Activated naive CD4-positive, alpha-beta T cell treated with anti-CD3 and anti-CD28 coated beads, Interleukin-2, amount 50 U/mL, for 24 hours (primary cell): ENCODE data around the gene TANGO2.

Experiments
- H3K27ac Mint-ChIP-seq: one replicate; pipeline ENCODE4 v1.8.0; 2021; ENCODE audit warnings: mild to moderate bottlenecking, mixed read lengths
- H3K27me3 Mint-ChIP-seq: one replicate; pipeline ENCODE4 v1.8.0; 2021; ENCODE audit warnings: mixed read lengths
- H3K36me3 Mint-ChIP-seq: one replicate; pipeline ENCODE4 v1.8.0; 2021; ENCODE audit warnings: mixed read lengths
- H3K4me1 Mint-ChIP-seq: one replicate; pipeline ENCODE4 v1.8.0; 2021; ENCODE audit warnings: mixed read lengths
- H3K4me3 Mint-ChIP-seq: one replicate; pipeline ENCODE4 v1.8.0; 2021; ENCODE audit warnings: mild to moderate bottlenecking, mixed read lengths
- H3K9me3 Mint-ChIP-seq: one replicate; pipeline ENCODE4 v1.8.0; 2021; ENCODE audit warnings: mixed read lengths

Gene TANGO2

GRCh38 chr22:20054034-20054427 lies 33.1 kb downstream of the TANGO2 start:
- H3K4me1 Mint-ChIP-seq = peaks cover 6% of the 10 kb centered on the region
- H3K4me3 Mint-ChIP-seq = no peak overlapping the region
- H3K9me3 Mint-ChIP-seq = no peaks in the 10 kb centered on the region
- no peaks in the 10 kb centered on the region for H3K27me3 Mint-ChIP-seq
- H3K36me3 Mint-ChIP-seq = peaks cover 4% of the 10 kb centered on the region
- no peak overlapping the region for H3K27ac Mint-ChIP-seq

- H3K4me1 Mint-ChIP-seq = peaks cover 10% of the 10 kb centered on the region
- H3K36me3 Mint-ChIP-seq = peaks cover 3% of the 10 kb centered on the region
- no peak overlapping the region for H3K27ac Mint-ChIP-seq
- no peak overlapping the region for H3K4me3 Mint-ChIP-seq
- H3K9me3 Mint-ChIP-seq = no peaks in the 10 kb centered on the region
- H3K27me3 Mint-ChIP-seq = no peaks in the 10 kb centered on the region
These were observed 33.6 kb downstream of the TANGO2 start for GRCh38 chr22:20054485-20054884.

GRCh38 chr22:20055144-20055543 lies 34.2 kb downstream of the TANGO2 start:
- Mint-ChIP-seq H3K27ac (no peak overlapping the region), H3K9me3 (no peaks in the 10 kb centered on the region), H3K36me3 (peaks cover 3% of the 10 kb centered on the region), H3K4me1 (peaks cover 11% of the 10 kb centered on the region), H3K4me3 (no peak overlapping the region), H3K27me3 (no peaks in the 10 kb centered on the region)

GRCh38 chr22:20055654-20056053 lies 34.7 kb downstream of the TANGO2 start:
- no peak overlapping the region for H3K27ac Mint-ChIP-seq

GRCh38 chr22:20056161-20056560 lies 35.3 kb downstream of the TANGO2 start:
- no peak overlapping the region for H3K27ac Mint-ChIP-seq

More at GRCh38 chr22:20055654-20056053, 34.7 kb downstream of the TANGO2 start:
- no peaks in the 10 kb centered on the region for H3K9me3 Mint-ChIP-seq
- H3K4me1 Mint-ChIP-seq = peaks cover 11% of the 10 kb centered on the region
- H3K36me3 Mint-ChIP-seq = peaks cover 3% of the 10 kb centered on the region
- H3K4me3 Mint-ChIP-seq = no peak overlapping the region
- no peaks in the 10 kb centered on the region for H3K27me3 Mint-ChIP-seq

GRCh38 chr22:20056696-20057386 lies 35.9 kb downstream of the TANGO2 start:
- peaks cover 3% of the 10 kb centered on the region for H3K36me3 Mint-ChIP-seq
- H3K27ac Mint-ChIP-seq = no peak overlapping the region
- no peaks in the 10 kb centered on the region for H3K27me3 Mint-ChIP-seq
- H3K4me3 Mint-ChIP-seq = no peak overlapping the region
- no peaks in the 10 kb centered on the region for H3K9me3 Mint-ChIP-seq
- peaks cover 11% of the 10 kb centered on the region for H3K4me1 Mint-ChIP-seq

More at GRCh38 chr22:20056161-20056560, 35.3 kb downstream of the TANGO2 start:
- no peak overlapping the region for H3K4me3 Mint-ChIP-seq
- H3K9me3 Mint-ChIP-seq = no peaks in the 10 kb centered on the region
- peaks cover 3% of the 10 kb centered on the region for H3K36me3 Mint-ChIP-seq
- no peaks in the 10 kb centered on the region for H3K27me3 Mint-ChIP-seq
- peaks cover 11% of the 10 kb centered on the region for H3K4me1 Mint-ChIP-seq

- Mint-ChIP-seq H3K4me3 (no peak overlapping the region), H3K4me1 (peaks cover 11% of the 10 kb centered on the region), H3K27me3 (no peaks in the 10 kb centered on the region), H3K36me3 (peaks cover 3% of the 10 kb centered on the region), H3K27ac (no peak overlapping the region), H3K9me3 (no peaks in the 10 kb centered on the region)
These were observed 36.8 kb downstream of the TANGO2 start for GRCh38 chr22:20057596-20058268.

GRCh38 chr22:20058989-20059770 lies 38.3 kb downstream of the TANGO2 start:
- Mint-ChIP-seq H3K27me3 (no peaks in the 10 kb centered on the region), H3K4me1 (peaks cover 11% of the 10 kb centered on the region), H3K36me3 (peaks cover 3% of the 10 kb centered on the region), H3K4me3 (no peak overlapping the region), H3K27ac (no peak overlapping the region), H3K9me3 (no peaks in the 10 kb centered on the region)

GRCh38 chr22:20060700-20061480 lies 40.0 kb downstream of the TANGO2 start:
- no peak overlapping the region for H3K4me3 Mint-ChIP-seq
- peaks cover 11% of the 10 kb centered on the region for H3K4me1 Mint-ChIP-seq
- H3K27me3 Mint-ChIP-seq = no peaks in the 10 kb centered on the region
- no peaks in the 10 kb centered on the region for H3K9me3 Mint-ChIP-seq
- H3K36me3 Mint-ChIP-seq = peaks cover 1% of the 10 kb centered on the region
- no peak overlapping the region for H3K27ac Mint-ChIP-seq

- H3K9me3 Mint-ChIP-seq = no peaks in the 10 kb centered on the region
- no peak overlapping the region for H3K4me3 Mint-ChIP-seq
- H3K4me1 Mint-ChIP-seq = peaks cover 11% of the 10 kb centered on the region
- peaks cover 1% of the 10 kb centered on the region for H3K36me3 Mint-ChIP-seq
- H3K27me3 Mint-ChIP-seq = no peaks in the 10 kb centered on the region
- H3K27ac Mint-ChIP-seq = no peak overlapping the region
These were observed 40.6 kb downstream of the TANGO2 start for GRCh38 chr22:20061481-20061861.

GRCh38 chr22:20062043-20062765 lies 41.3 kb downstream of the TANGO2 start:
- Mint-ChIP-seq H3K4me3 (no peak overlapping the region), H3K27me3 (no peaks in the 10 kb centered on the region), H3K4me1 (peaks cover 11% of the 10 kb centered on the region), H3K27ac (no peak overlapping the region), H3K9me3 (no peaks in the 10 kb centered on the region), H3K36me3 (peaks cover 1% of the 10 kb centered on the region)

GRCh38 chr22:20062766-20063083 lies 41.8 kb downstream of the TANGO2 start:
- H3K9me3 Mint-ChIP-seq = no peaks in the 10 kb centered on the region
- peaks cover 1% of the 10 kb centered on the region for H3K36me3 Mint-ChIP-seq
- no peak overlapping the region for H3K27ac Mint-ChIP-seq
- H3K27me3 Mint-ChIP-seq = no peaks in the 10 kb centered on the region
- H3K4me1 Mint-ChIP-seq = peaks cover 11% of the 10 kb centered on the region
- H3K4me3 Mint-ChIP-seq = no peak overlapping the region

GRCh38 chr22:20063271-20064139 lies 42.6 kb downstream of the TANGO2 start:
- no peaks in the 10 kb centered on the region for H3K9me3 Mint-ChIP-seq
- peaks cover 7% of the 10 kb centered on the region for H3K4me1 Mint-ChIP-seq
- peaks cover 1% of the 10 kb centered on the region for H3K36me3 Mint-ChIP-seq

GRCh38 chr22:20064140-20064480 lies 43.2 kb downstream of the TANGO2 start:
- no peaks in the 10 kb centered on the region for H3K36me3 Mint-ChIP-seq
- no peak overlapping the region for H3K27ac Mint-ChIP-seq
- no peaks in the 10 kb centered on the region for H3K27me3 Mint-ChIP-seq
- H3K9me3 Mint-ChIP-seq = no peaks in the 10 kb centered on the region
- peaks cover 4% of the 10 kb centered on the region for H3K4me1 Mint-ChIP-seq
- no peak overlapping the region for H3K4me3 Mint-ChIP-seq

More at GRCh38 chr22:20063271-20064139, 42.6 kb downstream of the TANGO2 start:
- Mint-ChIP-seq H3K27ac (no peak overlapping the region), H3K4me3 (no peak overlapping the region), H3K27me3 (no peaks in the 10 kb centered on the region)
